Hypothalamus (tissue), 51 donors: ENCODE data around the gene BTBD18.

ENCODE experiments used
- DNase-seq, 51 donors: peaks; one replicate each; lab custom pipeline; 2025; lab: John Stamatoyannopoulos, UW

The BTBD18 gene

GRCh38 chr11:57751676-57752253, at the start of gene BTBD18:
BTBD18 (minus strand) TSS chr11:57751819; CDS start chr11:57751188, 631 bp downstream.
- peak in 6 of 51 donors; percentile 5 to 19 (median 12) for DNase-seq

- no peak for DNase-seq
Observed at GRCh38 chr11:57801183-57801485, 49.5 kb upstream of the BTBD18 start.

GRCh38 chr11:57800444-57801182, 49.0 kb upstream of the BTBD18 start:
- DNase-seq: peak in 5 of 51 donors; percentile 8 to 76 (median 22)

- DNase-seq: no peak
Observed at GRCh38 chr11:57798905-57799559, 47.4 kb upstream of the BTBD18 start.

- no peak for DNase-seq
Observed at GRCh38 chr11:57793351-57794115, 41.9 kb upstream of the BTBD18 start.

GRCh38 chr11:57792870-57793269, 41.3 kb upstream of the BTBD18 start:
- DNase-seq: no peak

GRCh38 chr11:57792060-57792541, 40.5 kb upstream of the BTBD18 start:
- peak in 23 of 51 donors; percentile 4 to 48 (median 15) for DNase-seq

- DNase-seq: no peak
Observed at GRCh38 chr11:57791321-57792059, 39.9 kb upstream of the BTBD18 start.

GRCh38 chr11:57788703-57789088, 37.1 kb upstream of the BTBD18 start:
- DNase-seq: no peak

- DNase-seq: peak in 19 of 51 donors; percentile 4 to 30 (median 15)
Observed at GRCh38 chr11:57787920-57788702, 36.5 kb upstream of the BTBD18 start.

GRCh38 chr11:57787006-57787604, 35.5 kb upstream of the BTBD18 start:
- DNase-seq: no peak

GRCh38 chr11:57786436-57786835, 34.8 kb upstream of the BTBD18 start:
- DNase-seq: no peak

- no peak for DNase-seq
Observed at GRCh38 chr11:57785072-57785471, 33.5 kb upstream of the BTBD18 start.

GRCh38 chr11:57781529-57781943, 29.9 kb upstream of the BTBD18 start:
- no peak for DNase-seq

GRCh38 chr11:57779276-57779675, 27.7 kb upstream of the BTBD18 start:
- peak in 22 of 51 donors; percentile 10 to 63 (median 35) for DNase-seq

- peak in 48 of 51 donors; percentile 13 to 88 (median 62) for DNase-seq
Observed at GRCh38 chr11:57778318-57779037, 26.9 kb upstream of the BTBD18 start.

- DNase-seq: no peak
Observed at GRCh38 chr11:57777969-57778317, 26.3 kb upstream of the BTBD18 start.

GRCh38 chr11:57776577-57777210, 25.1 kb upstream of the BTBD18 start:
- peak in 1 of 51 donors; percentile 23 for DNase-seq
